ENCODE data around the gene RRAS.

The RRAS gene

GRCh38 chr19:49676784-49677230, 36.9 kb upstream of the RRAS start:
- DNase-seq, result peak; percentile 100

- no peak for DNase-seq
Measured at GRCh38 chr19:49676136-49676783, 36.3 kb upstream of the RRAS start.

- DNase-seq, result peak; percentile 82
Measured at GRCh38 chr19:49672131-49672919, 32.4 kb upstream of the RRAS start.

- no peak for DNase-seq
Measured at GRCh38 chr19:49669516-49669915, 29.6 kb upstream of the RRAS start.

GRCh38 chr19:49667473-49667872, 27.5 kb upstream of the RRAS start:
- DNase-seq, result no peak

- no peak for DNase-seq
Measured at GRCh38 chr19:49666120-49666444, 26.1 kb upstream of the RRAS start.

- peak; percentile 99 for DNase-seq
Measured at GRCh38 chr19:49665351-49666119, 25.6 kb upstream of the RRAS start, which contains the start of the genes BCL2L12 and IRF3. TSS of gene BCL2L12 (plus strand) at chr19:49665933. CDS start at chr19:49666693, 760 bp downstream. TSS of gene IRF3 (minus strand) at chr19:49665857. CDS start at chr19:49664838, 1,019 bp downstream.

- no peak for DNase-seq
Measured at GRCh38 chr19:49665036-49665350, 25.1 kb upstream of the RRAS start.

- peak; percentile 91 for DNase-seq
Measured at GRCh38 chr19:49664171-49665035, 24.5 kb upstream of the RRAS start.

GRCh38 chr19:49663224-49663623, 23.3 kb upstream of the RRAS start:
- no peak for DNase-seq

- DNase-seq, result no peak
Measured at GRCh38 chr19:49662011-49662410, 22.1 kb upstream of the RRAS start.

- no peak for DNase-seq
Measured at GRCh38 chr19:49660338-49660961, 20.5 kb upstream of the RRAS start.

- DNase-seq, result no peak
Measured at GRCh38 chr19:49658566-49659442, 18.9 kb upstream of the RRAS start.

GRCh38 chr19:49658139-49658517, 18.2 kb upstream of the RRAS start:
- DNase-seq, result no peak

GRCh38 chr19:49657493-49658138, 17.7 kb upstream of the RRAS start:
- no peak for DNase-seq

- DNase-seq, result no peak
Measured at GRCh38 chr19:49656456-49657109, 16.6 kb upstream of the RRAS start.

- no peak for DNase-seq
Measured at GRCh38 chr19:49655570-49656455, 15.9 kb upstream of the RRAS start.

- no peak for DNase-seq
Measured at GRCh38 chr19:49654581-49654980, 14.6 kb upstream of the RRAS start.

GRCh38 chr19:49653466-49653806, 13.5 kb upstream of the RRAS start:
- DNase-seq, result no peak
